A549 treated with RU486 at 1 μM for 4 hours (cell line): ENCODE results near the gene RERG. TPM values are rescaled to one million over a fixed set of nuclear protein-coding genes. Genes with fewer than 3 reads are reported as not detected.

ENCODE experiments used
- total RNA-seq: library from RNA; stranded (reverse); fragments of 200-300 nt; extraction: Qiagen RNA extraction; gene quantifications from 5 replicates; pipeline ENCODE4 v1.2.3, GENCODE V29; 2022; ENCODE audit warnings: low read depth

Gene RERG
- 0.15 to 0.22 TPM (median 0.16 TPM) in 4 of 5 replicates, not detected in the other for total RNA-seq

GRCh38 chr12:15220915-15221885 is at the start of gene RERG:
Gene RERG, minus strand, starts transcription at chr12:15221417. Its CDS starts 3,928 bp downstream, at chr12:15217489.

Other genes with a start within 250 kb of the RERG start
- gene PDE6H, start 248.4 kb downstream of the RERG start, total RNA-seq, result not detected in 5 replicates
- 0.05 to 0.08 TPM in 2 of 5 replicates, not detected in the others for gene PTPRO, start 101.1 kb upstream of the RERG start, total RNA-seq